Measurements from ENCODE around the gene CA4.
"Not testable (repeated sequence)": the region's sequence is repeated elsewhere in the genome, so short reads cannot be mapped to it uniquely, and the experiment has no call there.

DNA sequence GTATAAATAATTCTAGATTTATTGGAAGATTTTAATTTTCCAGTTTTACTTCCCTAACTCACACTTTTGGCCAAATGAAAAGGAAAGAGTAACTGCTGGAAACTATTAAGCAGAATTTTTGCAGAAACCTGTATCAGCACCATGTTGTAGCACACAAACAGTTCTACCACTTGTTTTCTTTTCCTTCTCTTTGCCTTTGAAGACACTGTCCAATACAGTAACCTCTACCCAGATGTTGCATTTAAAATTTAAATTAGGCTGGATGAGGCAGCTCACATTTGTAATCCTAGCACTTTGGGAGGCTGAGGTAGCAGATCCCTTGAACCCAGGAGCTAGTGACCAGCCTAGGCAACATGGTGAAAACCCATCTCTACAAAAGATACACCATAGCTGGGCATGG, 56.0 kb downstream of the CA4 start:
- TF ChIP-seq ISL1 (CRISPR knock-in tag; IDR thresholded peaks at IDR 0.05); RARB (CRISPR knock-in tag; IDR thresholded peaks at IDR 0.05); BACH2 (CRISPR knock-in tag; IDR thresholded peaks at IDR 0.05; ENCODE audit: borderline replicate concordance); ZNF8 (CRISPR knock-in tag; IDR thresholded peaks at IDR 0.05); ZFP3 (CRISPR knock-in tag; IDR thresholded peaks at IDR 0.05); TCF4 (CRISPR knock-in tag; IDR thresholded peaks at IDR 0.05; ENCODE audit: borderline replicate concordance); ARNTL (CRISPR knock-in tag; IDR thresholded peaks at IDR 0.05; ENCODE audit: borderline replicate concordance, low read depth); ZFP30 (CRISPR knock-in tag; IDR thresholded peaks at IDR 0.05); GLIS3 (CRISPR knock-in tag; IDR thresholded peaks at IDR 0.05); ESRRG (CRISPR knock-in tag; IDR thresholded peaks at IDR 0.05): not testable (repeated sequence)
- TF ChIP-seq, protein P1, sequence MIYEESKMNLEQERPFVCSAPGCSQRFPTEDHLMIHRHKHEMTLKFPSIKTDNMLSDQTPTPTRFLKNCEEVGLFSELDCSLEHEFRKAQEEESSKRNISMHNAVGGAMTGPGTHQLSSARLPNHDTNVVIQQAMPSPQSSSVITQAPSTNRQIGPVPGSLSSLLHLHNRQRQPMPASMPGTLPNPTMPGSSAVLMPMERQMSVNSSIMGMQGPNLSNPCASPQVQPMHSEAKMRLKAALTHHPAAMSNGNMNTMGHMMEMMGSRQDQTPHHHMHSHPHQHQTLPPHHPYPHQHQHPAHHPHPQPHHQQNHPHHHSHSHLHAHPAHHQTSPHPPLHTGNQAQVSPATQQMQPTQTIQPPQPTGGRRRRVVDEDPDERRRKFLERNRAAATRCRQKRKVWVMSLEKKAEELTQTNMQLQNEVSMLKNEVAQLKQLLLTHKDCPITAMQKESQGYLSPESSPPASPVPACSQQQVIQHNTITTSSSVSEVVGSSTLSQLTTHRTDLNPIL (CRISPR knock-in tag; IDR thresholded peaks at IDR 0.05; ENCODE audit: low read depth): not testable (repeated sequence)
- TF ChIP-seq, protein P2, sequence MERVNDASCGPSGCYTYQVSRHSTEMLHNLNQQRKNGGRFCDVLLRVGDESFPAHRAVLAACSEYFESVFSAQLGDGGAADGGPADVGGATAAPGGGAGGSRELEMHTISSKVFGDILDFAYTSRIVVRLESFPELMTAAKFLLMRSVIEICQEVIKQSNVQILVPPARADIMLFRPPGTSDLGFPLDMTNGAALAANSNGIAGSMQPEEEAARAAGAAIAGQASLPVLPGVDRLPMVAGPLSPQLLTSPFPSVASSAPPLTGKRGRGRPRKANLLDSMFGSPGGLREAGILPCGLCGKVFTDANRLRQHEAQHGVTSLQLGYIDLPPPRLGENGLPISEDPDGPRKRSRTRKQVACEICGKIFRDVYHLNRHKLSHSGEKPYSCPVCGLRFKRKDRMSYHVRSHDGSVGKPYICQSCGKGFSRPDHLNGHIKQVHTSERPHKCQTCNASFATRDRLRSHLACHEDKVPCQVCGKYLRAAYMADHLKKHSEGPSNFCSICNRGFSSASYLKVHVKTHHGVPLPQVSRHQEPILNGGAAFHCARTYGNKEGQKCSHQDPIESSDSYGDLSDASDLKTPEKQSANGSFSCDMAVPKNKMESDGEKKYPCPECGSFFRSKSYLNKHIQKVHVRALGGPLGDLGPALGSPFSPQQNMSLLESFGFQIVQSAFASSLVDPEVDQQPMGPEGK (CRISPR knock-in tag; IDR thresholded peaks at IDR 0.05; ENCODE audit: borderline replicate concordance): not testable (repeated sequence)
- TF ChIP-seq, protein P3, sequence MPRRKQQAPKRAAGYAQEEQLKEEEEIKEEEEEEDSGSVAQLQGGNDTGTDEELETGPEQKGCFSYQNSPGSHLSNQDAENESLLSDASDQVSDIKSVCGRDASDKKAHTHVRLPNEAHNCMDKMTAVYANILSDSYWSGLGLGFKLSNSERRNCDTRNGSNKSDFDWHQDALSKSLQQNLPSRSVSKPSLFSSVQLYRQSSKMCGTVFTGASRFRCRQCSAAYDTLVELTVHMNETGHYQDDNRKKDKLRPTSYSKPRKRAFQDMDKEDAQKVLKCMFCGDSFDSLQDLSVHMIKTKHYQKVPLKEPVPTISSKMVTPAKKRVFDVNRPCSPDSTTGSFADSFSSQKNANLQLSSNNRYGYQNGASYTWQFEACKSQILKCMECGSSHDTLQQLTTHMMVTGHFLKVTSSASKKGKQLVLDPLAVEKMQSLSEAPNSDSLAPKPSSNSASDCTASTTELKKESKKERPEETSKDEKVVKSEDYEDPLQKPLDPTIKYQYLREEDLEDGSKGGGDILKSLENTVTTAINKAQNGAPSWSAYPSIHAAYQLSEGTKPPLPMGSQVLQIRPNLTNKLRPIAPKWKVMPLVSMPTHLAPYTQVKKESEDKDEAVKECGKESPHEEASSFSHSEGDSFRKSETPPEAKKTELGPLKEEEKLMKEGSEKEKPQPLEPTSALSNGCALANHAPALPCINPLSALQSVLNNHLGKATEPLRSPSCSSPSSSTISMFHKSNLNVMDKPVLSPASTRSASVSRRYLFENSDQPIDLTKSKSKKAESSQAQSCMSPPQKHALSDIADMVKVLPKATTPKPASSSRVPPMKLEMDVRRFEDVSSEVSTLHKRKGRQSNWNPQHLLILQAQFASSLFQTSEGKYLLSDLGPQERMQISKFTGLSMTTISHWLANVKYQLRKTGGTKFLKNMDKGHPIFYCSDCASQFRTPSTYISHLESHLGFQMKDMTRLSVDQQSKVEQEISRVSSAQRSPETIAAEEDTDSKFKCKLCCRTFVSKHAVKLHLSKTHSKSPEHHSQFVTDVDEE (CRISPR knock-in tag; IDR thresholded peaks at IDR 0.05): not testable (repeated sequence)
